Measurements from ENCODE around the gene PRKN.

The PRKN gene

DNA sequence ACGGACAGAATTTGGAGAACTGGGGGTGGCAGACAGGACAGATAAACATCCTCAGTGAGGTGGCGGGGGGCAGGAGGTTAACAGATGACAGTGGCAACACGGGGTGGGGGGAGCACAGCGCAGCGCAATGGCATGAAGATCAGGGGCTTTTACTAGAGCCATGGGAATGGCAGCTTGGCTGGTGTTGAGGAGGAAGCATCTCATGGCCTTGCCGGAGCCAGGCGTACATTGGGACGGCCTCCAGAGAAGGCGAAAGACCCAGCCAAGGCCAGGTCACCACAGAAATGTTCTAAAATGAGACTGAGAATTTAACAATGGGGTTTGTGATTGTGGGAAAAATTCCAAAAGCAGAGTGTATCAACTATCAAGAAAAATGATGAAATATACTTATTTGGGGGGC, 173.0 kb downstream of the PRKN start:
- H3K4me3 ChIP-seq (replicated peaks; ENCODE audit: insufficient read depth, low read length): no peak overlapping the region
- no peak overlapping the region for H3K27ac ChIP-seq (replicated peaks)
- DNase-seq (ENCODE audit: low read depth in 1 of 2, low spot score in 1 of 2): no peak
- TF ChIP-seq POLR2AphosphoS5 (IDR thresholded peaks at IDR 0.05; ENCODE audit: low read depth) (no peak), SPI1 (IDR thresholded peaks at IDR 0.05; ENCODE audit: borderline replicate concordance, low read depth) (no peak), GABPA (IDR thresholded peaks at IDR 0.05; ENCODE audit: low read depth) (no peak)
- TF ChIP-seq, protein P1, sequence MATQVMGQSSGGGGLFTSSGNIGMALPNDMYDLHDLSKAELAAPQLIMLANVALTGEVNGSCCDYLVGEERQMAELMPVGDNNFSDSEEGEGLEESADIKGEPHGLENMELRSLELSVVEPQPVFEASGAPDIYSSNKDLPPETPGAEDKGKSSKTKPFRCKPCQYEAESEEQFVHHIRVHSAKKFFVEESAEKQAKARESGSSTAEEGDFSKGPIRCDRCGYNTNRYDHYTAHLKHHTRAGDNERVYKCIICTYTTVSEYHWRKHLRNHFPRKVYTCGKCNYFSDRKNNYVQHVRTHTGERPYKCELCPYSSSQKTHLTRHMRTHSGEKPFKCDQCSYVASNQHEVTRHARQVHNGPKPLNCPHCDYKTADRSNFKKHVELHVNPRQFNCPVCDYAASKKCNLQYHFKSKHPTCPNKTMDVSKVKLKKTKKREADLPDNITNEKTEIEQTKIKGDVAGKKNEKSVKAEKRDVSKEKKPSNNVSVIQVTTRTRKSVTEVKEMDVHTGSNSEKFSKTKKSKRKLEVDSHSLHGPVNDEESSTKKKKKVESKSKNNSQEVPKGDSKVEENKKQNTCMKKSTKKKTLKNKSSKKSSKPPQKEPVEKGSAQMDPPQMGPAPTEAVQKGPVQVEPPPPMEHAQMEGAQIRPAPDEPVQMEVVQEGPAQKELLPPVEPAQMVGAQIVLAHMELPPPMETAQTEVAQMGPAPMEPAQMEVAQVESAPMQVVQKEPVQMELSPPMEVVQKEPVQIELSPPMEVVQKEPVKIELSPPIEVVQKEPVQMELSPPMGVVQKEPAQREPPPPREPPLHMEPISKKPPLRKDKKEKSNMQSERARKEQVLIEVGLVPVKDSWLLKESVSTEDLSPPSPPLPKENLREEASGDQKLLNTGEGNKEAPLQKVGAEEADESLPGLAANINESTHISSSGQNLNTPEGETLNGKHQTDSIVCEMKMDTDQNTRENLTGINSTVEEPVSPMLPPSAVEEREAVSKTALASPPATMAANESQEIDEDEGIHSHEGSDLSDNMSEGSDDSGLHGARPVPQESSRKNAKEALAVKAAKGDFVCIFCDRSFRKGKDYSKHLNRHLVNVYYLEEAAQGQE (IDR thresholded peaks at IDR 0.05; ENCODE audit: insufficient replicate concordance, low read depth): no peak
- TF ChIP-seq, protein P2, sequence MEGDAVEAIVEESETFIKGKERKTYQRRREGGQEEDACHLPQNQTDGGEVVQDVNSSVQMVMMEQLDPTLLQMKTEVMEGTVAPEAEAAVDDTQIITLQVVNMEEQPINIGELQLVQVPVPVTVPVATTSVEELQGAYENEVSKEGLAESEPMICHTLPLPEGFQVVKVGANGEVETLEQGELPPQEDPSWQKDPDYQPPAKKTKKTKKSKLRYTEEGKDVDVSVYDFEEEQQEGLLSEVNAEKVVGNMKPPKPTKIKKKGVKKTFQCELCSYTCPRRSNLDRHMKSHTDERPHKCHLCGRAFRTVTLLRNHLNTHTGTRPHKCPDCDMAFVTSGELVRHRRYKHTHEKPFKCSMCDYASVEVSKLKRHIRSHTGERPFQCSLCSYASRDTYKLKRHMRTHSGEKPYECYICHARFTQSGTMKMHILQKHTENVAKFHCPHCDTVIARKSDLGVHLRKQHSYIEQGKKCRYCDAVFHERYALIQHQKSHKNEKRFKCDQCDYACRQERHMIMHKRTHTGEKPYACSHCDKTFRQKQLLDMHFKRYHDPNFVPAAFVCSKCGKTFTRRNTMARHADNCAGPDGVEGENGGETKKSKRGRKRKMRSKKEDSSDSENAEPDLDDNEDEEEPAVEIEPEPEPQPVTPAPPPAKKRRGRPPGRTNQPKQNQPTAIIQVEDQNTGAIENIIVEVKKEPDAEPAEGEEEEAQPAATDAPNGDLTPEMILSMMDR (IDR thresholded peaks at IDR 0.05; ENCODE audit: insufficient read depth, low read length): no peak
- H3K27me3 ChIP-seq (ENCODE audit: insufficient read depth, poor library complexity, severe bottlenecking): no peaks in the 10 kb centered on the region

DNA sequence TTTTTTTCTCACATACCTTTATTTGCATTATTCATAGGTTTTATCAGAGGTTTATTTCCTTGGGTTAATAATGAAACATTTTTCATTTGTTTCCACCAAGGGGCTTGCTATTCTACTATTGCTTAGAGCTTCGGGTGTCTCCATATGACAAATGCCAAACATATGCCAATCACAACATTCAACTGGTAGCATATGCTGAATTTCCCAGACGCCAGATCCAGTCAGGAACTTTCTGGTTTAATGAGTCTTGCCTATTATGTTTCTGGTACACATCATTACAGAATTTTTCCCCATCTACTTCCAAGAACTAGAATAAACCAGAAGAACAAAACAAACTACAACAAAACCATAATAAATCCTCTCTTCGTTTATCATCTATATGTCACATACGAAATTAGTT, 180.7 kb downstream of the PRKN start:
- no peaks in the 10 kb centered on the region for H3K27me3 ChIP-seq (ENCODE audit: insufficient read depth, poor library complexity, severe bottlenecking)
- TF ChIP-seq, protein P1 (IDR thresholded peaks at IDR 0.05; ENCODE audit: insufficient replicate concordance, low read depth): no peak
- no peak for TF ChIP-seq SPI1 (IDR thresholded peaks at IDR 0.05; ENCODE audit: borderline replicate concordance, low read depth)
- TF ChIP-seq GABPA (IDR thresholded peaks at IDR 0.05; ENCODE audit: low read depth): no peak
- no peak for TF ChIP-seq POLR2AphosphoS5 (IDR thresholded peaks at IDR 0.05; ENCODE audit: low read depth)
- TF ChIP-seq, protein P2 (IDR thresholded peaks at IDR 0.05; ENCODE audit: insufficient read depth, low read length): no peak
- H3K27ac ChIP-seq (replicated peaks): no peak overlapping the region
- no peak for DNase-seq (ENCODE audit: low read depth in 1 of 2, low spot score in 1 of 2)
- H3K4me3 ChIP-seq (replicated peaks; ENCODE audit: insufficient read depth, low read length): no peak overlapping the region

DNA sequence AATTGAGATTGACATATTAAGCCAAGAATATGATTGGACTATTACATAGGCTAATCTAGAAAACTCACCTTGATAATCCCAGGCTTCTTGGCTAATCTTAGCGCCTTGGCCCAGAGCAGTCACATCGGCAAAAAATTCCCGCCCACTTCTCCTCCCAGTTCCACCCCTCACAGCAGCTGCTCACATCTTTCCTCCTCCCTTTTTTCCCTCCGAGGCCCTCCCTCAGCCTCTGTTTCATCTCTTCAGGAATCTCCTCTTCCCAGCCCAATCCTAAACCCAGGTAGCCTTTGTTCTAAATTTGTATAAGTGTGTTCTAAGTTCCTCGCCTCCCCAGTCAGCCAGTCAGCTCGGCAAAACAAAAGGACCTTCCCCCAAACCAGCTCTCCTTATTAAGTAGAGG, 184.3 kb downstream of the PRKN start:
- H3K4me3 ChIP-seq (replicated peaks; ENCODE audit: insufficient read depth, low read length): no peak overlapping the region
- no peaks in the 10 kb centered on the region for H3K27me3 ChIP-seq (ENCODE audit: insufficient read depth, poor library complexity, severe bottlenecking)
- TF ChIP-seq, protein P2 (IDR thresholded peaks at IDR 0.05; ENCODE audit: insufficient read depth, low read length): no peak
- TF ChIP-seq, protein P1 (IDR thresholded peaks at IDR 0.05; ENCODE audit: insufficient replicate concordance, low read depth): no peak
- TF ChIP-seq GABPA (IDR thresholded peaks at IDR 0.05; ENCODE audit: low read depth) (no peak), POLR2AphosphoS5 (IDR thresholded peaks at IDR 0.05; ENCODE audit: low read depth) (no peak), SPI1 (IDR thresholded peaks at IDR 0.05; ENCODE audit: borderline replicate concordance, low read depth) (no peak)

More for the DNA sequence above, 184.3 kb downstream of the PRKN start:
- H3K27ac ChIP-seq (replicated peaks): no peak overlapping the region
- DNase-seq (ENCODE audit: low read depth in 1 of 2, low spot score in 1 of 2): no peak
